Pulmonary artery endothelial cell (primary cell): ENCODE measurements around the gene PLCG1. TPM values are rescaled to one million over a fixed set of nuclear protein-coding genes. Genes with fewer than 3 reads are reported as not detected.

ENCODE experiments used
- DNase-seq: peaks from one replicate; pipeline ENCODE4 v3.0.0-alpha.2; 2011; ENCODE audit warnings: low read depth, low spot score
- total RNA-seq: library from RNA; depleted of rRNA; stranded (reverse); fragments of >200 nt; gene quantifications from 2 replicates; pipeline ENCODE4 v1.2.3, GENCODE V29; 2014

The PLCG1 gene
- total RNA-seq, 1 donor from 2014 or later: 129 TPM

DNA sequence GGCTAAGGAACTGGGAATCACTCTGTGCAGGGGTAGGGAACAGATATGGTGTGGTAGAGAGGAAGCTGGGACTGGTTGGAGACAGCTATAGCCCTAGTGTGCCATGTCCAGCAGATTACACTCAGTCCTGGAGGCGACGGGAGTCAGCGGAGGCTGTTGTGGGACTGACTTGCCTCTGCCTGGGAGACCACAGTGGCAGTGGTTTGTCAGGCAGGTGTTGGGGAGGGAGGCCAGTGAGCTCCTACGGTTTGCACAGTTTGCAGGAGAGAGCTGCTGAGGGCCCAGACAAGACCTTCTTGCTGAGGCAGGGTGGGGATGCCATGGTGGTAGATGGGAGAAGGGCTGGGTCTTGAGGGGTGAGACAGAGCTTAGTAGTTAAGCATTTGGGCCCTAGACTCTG, 4.9 kb downstream of the PLCG1 start:
- no peak for DNase-seq

DNA sequence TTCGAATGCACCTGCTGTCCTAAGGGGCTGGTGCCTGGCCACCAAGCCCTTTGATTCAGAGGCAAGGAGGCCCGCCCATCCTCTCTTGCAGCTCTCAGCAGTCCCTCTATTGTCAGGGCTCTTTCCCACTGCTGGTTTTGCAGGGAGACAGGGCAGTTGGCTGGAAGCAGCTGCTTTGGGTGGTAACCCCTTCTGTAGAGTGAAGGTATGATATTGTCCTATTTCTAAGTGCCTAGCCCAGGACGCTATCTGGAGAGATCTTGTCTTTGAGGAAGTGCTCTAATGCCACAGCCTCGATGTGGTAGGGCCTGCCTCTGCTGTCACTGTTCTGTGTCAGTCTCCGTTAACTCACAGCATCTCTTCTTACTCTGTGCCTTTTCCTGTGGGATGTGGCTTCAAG, 5.6 kb downstream of the PLCG1 start:
- no peak for DNase-seq

DNA sequence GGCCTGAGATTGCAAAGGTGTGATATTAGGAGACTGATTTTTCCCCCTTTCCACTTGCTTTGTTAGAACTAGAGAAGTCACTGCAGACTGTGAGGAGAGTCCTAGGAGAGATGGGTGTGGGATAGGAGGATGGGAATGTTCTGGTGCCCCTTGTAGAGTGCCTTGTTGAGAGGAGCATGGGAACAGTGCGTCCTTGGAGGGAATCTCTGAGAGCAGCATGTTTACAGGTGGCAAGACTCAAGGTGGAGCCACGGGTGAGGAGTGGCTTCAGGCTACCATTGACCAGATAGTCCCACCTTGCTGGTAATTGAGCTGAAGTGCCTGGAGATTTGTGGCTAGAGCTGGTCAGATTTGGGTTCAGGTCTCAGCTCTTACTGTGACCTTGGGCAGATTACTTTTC, 6.0 kb downstream of the PLCG1 start:
- no peak for DNase-seq

DNA sequence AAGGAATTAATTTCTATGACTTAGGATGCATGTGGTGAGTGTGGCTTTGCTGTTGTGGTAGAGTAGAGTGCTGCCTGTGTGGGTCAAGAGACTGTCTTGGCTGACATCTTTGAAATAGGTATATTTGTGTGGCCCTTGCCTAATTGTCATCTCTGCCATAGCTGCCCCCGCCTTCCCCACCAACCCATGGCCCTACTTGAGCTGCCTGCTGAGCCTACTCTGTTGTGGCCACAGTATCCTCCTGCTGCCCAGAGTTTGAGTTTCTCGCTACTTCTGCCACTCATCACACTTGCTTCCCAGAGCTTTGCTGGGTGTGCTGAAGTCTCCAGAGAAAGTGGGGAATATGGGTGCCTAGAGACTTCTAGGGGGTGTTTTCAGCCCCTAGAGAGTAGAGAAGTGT, 8.0 kb downstream of the PLCG1 start:
- DNase-seq: no peak

- no peak for DNase-seq
Observed at GRCh38 chr20:41145821-41146620, 8.7 kb downstream of the PLCG1 start.

- peak; percentile 77 for DNase-seq
Observed at GRCh38 chr20:41147767-41148191, 10.4 kb downstream of the PLCG1 start.

DNA sequence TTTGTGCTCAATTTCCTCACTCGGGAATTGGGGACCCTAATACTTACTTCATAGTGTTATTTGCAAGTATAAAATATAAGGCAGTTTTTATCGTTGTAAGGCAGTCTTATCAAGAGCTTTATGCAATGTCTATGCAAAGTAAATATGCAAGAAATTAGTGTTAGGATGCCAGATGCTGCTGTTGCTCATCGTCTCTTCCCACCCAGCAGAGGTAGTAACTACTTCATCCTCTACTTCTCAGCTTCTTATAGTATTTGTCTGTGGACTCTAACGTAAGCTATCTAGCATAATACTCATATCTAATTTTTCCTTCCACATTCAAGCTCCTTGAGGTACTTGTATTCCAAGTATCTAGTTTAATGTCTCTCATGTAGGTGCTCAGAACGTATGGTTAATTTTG, 11.6 kb downstream of the PLCG1 start:
- DNase-seq: no peak

- peak; percentile 89 for DNase-seq
Observed at GRCh38 chr20:41150664-41151063, 13.3 kb downstream of the PLCG1 start.

DNA sequence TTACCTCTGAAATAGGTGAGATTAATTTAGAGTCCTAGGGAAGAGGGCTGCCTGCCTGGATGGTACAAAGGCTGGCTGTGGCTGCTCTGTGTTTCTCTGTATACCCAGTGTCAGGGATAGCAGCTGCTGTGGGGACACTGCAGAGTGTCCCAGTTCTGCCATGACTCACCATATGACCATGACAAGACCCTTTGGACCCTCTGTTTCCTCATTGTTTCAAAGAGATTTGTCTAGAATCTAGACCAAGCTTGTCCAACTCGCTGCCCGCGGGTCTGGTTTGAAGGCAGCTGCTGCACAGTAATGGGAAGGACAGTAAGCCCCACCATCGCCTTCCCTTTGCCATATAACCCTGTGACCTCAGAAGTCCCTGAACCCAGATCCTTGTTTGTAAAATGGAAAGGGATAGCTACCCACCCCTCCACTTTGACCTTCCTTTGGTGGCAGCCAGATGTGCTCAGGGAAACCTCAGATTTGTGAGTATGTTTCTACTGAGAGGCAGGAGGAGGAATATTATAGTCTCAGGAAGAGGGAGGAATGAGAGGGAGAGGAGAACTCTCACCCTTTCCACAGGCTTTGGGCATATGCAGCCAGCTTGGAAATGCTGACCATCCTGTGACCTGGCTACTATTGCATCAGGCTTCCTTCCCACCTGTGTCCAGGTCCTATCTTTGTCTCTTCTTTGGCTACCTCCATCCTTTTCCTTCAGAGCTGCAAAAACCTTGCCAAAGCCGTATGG, 14.0 kb downstream of the PLCG1 start:
- no peak for DNase-seq

GRCh38 chr20:41152108-41152757, 14.9 kb downstream of the PLCG1 start:
- no peak for DNase-seq

DNA sequence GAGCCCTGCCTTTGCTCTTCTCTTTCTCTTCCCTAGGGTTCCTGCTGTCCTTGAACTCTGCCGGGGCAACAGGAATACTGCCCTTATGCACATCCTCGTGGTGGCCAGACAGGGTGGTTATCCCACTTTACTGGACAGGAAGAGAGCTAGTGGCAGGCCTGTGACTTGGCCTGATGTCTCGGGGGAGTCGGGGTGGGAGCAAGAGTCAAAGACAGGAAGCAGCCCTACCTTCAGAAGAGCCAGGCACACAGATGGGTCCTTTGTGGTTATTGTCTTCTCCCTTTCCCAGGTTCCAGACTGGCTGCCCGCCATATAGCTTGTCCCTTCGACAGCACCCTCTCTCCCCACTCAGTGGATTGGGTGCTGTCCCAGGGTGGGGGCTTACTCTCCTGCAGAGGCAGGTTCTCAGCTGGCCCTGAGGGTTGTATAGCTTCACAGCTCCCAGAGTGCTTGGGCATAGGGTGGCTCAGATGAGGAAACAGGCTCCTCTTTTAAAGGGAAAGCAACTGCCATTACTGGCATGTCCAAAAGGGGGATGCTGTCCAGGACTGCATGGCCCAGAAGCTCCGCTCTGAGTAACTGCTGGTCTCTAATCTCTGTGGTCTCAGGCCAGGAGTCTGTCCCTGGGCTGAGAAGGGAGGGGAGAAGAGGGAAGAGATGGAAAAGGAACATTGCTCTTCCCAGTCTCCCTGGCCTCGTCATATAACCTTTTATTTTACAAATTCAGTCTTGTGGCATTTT, 17.3 kb downstream of the PLCG1 start:
- DNase-seq: no peak

DNA sequence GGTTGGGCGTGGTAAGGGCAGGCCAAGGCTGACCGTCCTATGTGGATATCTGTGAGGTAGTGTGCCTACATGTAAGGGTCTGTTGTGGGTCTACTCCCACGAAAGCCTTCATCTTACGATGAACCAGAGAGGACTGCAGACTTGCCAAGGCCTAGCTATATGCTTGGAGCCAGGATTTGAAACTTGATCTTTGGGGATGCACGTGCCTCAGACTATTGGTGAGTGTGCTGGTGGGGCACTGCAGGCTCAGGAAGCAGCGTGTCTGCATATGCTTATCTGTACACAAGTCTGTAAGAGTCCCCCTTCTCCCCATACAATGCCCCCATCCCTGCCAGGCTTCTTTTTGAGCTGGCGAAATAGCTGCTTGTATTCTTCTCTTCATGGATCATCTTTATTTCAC, 17.9 kb downstream of the PLCG1 start:
- DNase-seq: no peak

DNA sequence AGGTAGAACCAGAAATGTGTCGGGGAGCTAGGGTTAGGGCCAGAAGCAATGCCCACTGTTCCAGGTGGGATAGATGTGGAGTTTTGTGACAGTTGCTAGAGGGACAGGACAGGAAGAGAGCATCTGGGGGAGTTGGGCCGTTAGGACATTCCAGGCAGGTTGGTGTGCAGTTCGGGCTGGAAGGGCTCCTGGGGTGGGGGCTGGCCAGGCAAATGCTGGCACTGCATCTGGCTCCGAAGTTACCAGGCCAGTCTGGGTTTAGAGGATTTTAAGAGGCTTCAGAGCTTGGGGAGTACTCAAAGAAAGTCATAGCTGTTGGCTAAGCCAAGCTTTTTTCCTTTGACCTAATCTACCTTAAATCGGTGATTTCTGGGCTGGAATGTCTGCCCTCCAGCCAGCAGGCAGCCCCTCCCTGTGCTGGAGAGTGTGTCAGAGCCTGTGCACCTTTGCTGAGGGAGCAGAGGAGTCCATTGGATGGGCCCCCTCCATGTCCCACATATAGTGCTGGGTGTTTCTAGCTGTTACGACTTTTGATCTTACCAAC, 20.8 kb downstream of the PLCG1 start:
- no peak for DNase-seq

- DNase-seq: no peak
Observed at GRCh38 chr20:41159547-41159946, 22.2 kb downstream of the PLCG1 start.

GRCh38 chr20:41160686-41161085, 23.3 kb downstream of the PLCG1 start:
- no peak for DNase-seq

DNA sequence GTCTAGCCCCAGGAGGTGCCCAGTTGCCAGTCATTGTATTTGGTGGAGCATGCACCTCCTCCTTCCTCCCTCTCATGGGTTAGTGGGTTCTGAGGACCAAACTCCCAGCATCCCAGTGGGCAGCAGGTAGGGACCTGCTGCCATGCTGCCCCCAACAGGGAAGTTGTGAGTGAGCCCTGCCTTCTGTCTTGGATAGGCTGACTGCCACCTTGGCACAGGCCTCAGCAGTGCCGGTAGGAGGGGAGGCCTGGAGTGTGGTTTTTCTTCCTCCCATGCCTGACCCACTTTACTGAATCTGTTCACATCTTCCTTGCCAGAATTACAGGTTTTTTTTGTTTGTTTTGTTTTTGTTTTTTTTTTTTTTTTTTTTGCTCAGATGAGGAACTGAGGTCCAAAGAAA, 24.5 kb downstream of the PLCG1 start:
- DNase-seq: no peak

- DNase-seq: no peak
Observed at GRCh38 chr20:41162396-41162795, 25.1 kb downstream of the PLCG1 start.

GRCh38 chr20:41163821-41164220, 26.5 kb downstream of the PLCG1 start:
- DNase-seq: no peak

DNA sequence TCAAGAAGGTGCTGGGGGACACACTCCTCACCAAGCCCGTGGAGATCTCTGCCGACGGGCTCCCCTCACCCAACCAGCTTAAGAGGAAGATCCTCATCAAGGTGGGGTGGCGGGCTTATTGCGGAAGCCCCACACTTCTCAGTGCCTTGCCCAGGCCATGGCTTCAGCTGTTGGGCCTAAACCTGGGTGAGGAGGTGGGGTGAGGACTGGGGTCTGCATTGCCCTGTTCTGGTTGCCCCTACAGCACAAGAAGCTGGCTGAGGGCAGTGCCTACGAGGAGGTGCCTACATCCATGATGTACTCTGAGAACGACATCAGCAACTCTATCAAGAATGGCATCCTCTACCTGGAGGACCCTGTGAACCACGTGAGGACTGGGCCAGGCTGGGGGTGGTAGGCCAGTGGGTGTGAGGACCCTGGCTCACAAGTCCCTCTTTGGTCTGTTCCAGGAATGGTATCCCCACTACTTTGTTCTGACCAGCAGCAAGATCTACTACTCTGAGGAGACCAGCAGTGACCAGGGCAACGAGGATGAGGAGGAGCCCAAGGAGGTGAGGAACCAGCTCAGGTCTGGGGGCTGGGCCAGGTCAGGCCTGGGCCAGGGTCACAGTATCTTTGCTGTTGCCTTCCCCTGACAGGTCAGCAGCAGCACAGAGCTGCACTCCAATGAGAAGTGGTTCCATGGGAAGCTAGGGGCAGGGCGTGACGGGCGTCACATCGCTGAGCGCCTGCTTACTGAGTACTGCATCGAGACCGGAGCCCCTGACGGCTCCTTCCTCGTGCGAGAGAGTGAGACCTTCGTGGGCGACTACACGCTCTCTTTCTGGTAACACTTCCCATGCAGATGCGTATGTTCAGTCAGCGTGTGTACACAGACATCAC, 27.9 kb downstream of the PLCG1 start:
- no peak for DNase-seq
